ENCODE results near the gene ANO9.

- peak in 4 of 7 experiments; percentile 30 to 41 (median 32) for TF ChIP-seq CTCF (IDR thresholded peaks at IDR 0.05)
- peak; percentile 12 to 56 (median 52) for TF ChIP-seq POLR2A (IDR thresholded peaks at IDR 0.05)
Observed at GRCh38 chr11:469684-470560, 28.1 kb upstream of the ANO9 start.
